CD4-positive, CD25-positive, alpha-beta regulatory T cell (primary cell): Measurements from ENCODE around the gene TMEM272. TPM values are rescaled to one million over a fixed set of nuclear protein-coding genes. Genes with fewer than 3 reads are reported as not detected.

Experiments
- ATAC-seq, 2 donors: fragments of 150-1000 bp; cut with Tn5 transposase; one replicate each; pipeline ENCODE4 v1.10.0; 2021; ENCODE audit warnings: low read depth in 2 of 2, moderate number of reproducible peaks in 2 of 2, moderate library complexity in 1 of 2
- DNase-seq, 3 donors: peaks; one replicate each; pipeline versions ENCODE4 v3.0.0 to v3.0.0-alpha.2; 2012 to 2022; ENCODE audit warnings: mixed read lengths in 1 of 3
- H3K27ac ChIP-seq: one replicate; pipeline ENCODE4 v1.7.0; 2013; ENCODE audit warnings: mild to moderate bottlenecking, low read length; ENCODE audit not compliant: insufficient read depth, poor library complexity, severe bottlenecking
- H3K27me3 ChIP-seq: one replicate; pipeline ENCODE4 v1.7.0; 2013; ENCODE audit warnings: low read length; ENCODE audit not compliant: control insufficient read depth, insufficient read depth
- H3K36me3 ChIP-seq: one replicate; pipeline ENCODE4 v1.7.0; 2013; ENCODE audit warnings: mild to moderate bottlenecking, low read length, moderate library complexity; ENCODE audit not compliant: control insufficient read depth, insufficient read depth
- H3K4me1 ChIP-seq: 2 replicates; pipeline ENCODE4 v1.7.0; 2013; ENCODE audit warnings: mild to moderate bottlenecking, low read length; ENCODE audit not compliant: insufficient read depth, control insufficient read depth, poor library complexity, severe bottlenecking
- H3K4me3 ChIP-seq: one replicate; pipeline ENCODE4 v1.7.0; 2013; ENCODE audit warnings: low read depth, mild to moderate bottlenecking, low read length, moderate library complexity
- H3K9me3 ChIP-seq, 2 experiments: 1 replicate in 1 of 2; 2 replicates in 1 of 2; pipeline ENCODE4 v1.7.0; 2013; ENCODE audit warnings: low read length in 2 of 2, mild to moderate bottlenecking in 1 of 2, moderate library complexity in 1 of 2; ENCODE audit not compliant: control insufficient read depth in 2 of 2
- H3K27ac Mint-ChIP-seq, 3 donors: one replicate each; pipeline ENCODE4 v1.8.0; 2020 to 2022; ENCODE audit warnings: mild to moderate bottlenecking in 3 of 3, mixed read lengths in 3 of 3, moderate library complexity in 2 of 3
- H3K27me3 Mint-ChIP-seq: one replicate; pipeline ENCODE4 v1.8.0; 2022; ENCODE audit warnings: mild to moderate bottlenecking, mixed read lengths
- H3K36me3 Mint-ChIP-seq: one replicate; pipeline ENCODE4 v1.8.0; 2020; ENCODE audit warnings: mixed read lengths
- H3K4me1 Mint-ChIP-seq, 4 donors: one replicate each; pipeline ENCODE4 v1.8.0; 2020 to 2022; ENCODE audit warnings: mixed read lengths in 4 of 4, mild to moderate bottlenecking in 1 of 4
- H3K4me3 Mint-ChIP-seq, 4 donors: one replicate each; pipeline ENCODE4 v1.8.0; 2020 to 2022; ENCODE audit warnings: mild to moderate bottlenecking in 4 of 4, mixed read lengths in 4 of 4, moderate library complexity in 3 of 4
- H3K9me3 Mint-ChIP-seq, 7 donors: one replicate each; pipeline ENCODE4 v1.8.0; 2020 to 2022; ENCODE audit warnings: mixed read lengths in 7 of 7, mild to moderate bottlenecking in 3 of 7, moderate library complexity in 2 of 7
- polyA plus RNA-seq, 4 donors: library from polyadenylated mRNA; unstranded; fragments of 300-500 nt; fragmentation: Illumina TruSeq; gene quantifications; one replicate each; pipeline ENCODE4 v1.2.3, GENCODE V29; 2021
- total RNA-seq: library from RNA; stranded (reverse); gene quantifications from one replicate; pipeline ENCODE4 v1.2.3, GENCODE V29; 2022

TMEM272 gene
- total and polyA plus RNA-seq, 5 donors from 2014 or later = 0.13 to 3.3 (median 0.32) TPM; not detected in 1

- Histone ChIP-seq H3K27ac (no peak overlapping the region), H3K27me3 (no peaks in the 10 kb centered on the region), H3K4me3 (no peak overlapping the region), H3K9me3 (no peaks in the 10 kb centered on the region), H3K36me3 (no peaks in the 10 kb centered on the region), H3K4me1 (no peaks in the 10 kb centered on the region)
- Mint-ChIP-seq H3K36me3 (no peaks in the 10 kb centered on the region), H3K27ac (no peak overlapping the region), H3K27me3 (peaks cover 35% of the 10 kb centered on the region), H3K9me3 (peaks cover 0 to 2% (median 0%) of the 10 kb centered on the region in 7 donors), H3K4me1 (peaks cover 0 to 6% (median 2%) of the 10 kb centered on the region in 4 donors), H3K4me3 (no peak overlapping the region)
- DNase-seq (no peak), ATAC-seq (no peak)
These were observed 20.9 kb upstream of the TMEM272 start for GRCh38 chr13:51865838-51866237.

- no peaks in the 10 kb centered on the region for H3K4me1 ChIP-seq
- Mint-ChIP-seq H3K9me3 (peaks cover 0 to 2% (median 0%) of the 10 kb centered on the region in 7 donors), H3K36me3 (no peaks in the 10 kb centered on the region), H3K27ac (no peak overlapping the region), H3K27me3 (peaks cover 31% of the 10 kb centered on the region), H3K4me3 (no peak overlapping the region), H3K4me1 (peaks cover 0 to 6% (median 2%) of the 10 kb centered on the region in 4 donors)
- H3K4me3 ChIP-seq = no peak overlapping the region
- ATAC-seq (no peak), DNase-seq (no peak)
- H3K27me3 ChIP-seq = peaks cover 6% of the 10 kb centered on the region
- no peaks in the 10 kb centered on the region for H3K36me3 ChIP-seq
- no peaks in the 10 kb centered on the region for H3K9me3 ChIP-seq
- no peak overlapping the region for H3K27ac ChIP-seq
These were observed 18.0 kb upstream of the TMEM272 start for GRCh38 chr13:51862957-51863356.

DNA sequence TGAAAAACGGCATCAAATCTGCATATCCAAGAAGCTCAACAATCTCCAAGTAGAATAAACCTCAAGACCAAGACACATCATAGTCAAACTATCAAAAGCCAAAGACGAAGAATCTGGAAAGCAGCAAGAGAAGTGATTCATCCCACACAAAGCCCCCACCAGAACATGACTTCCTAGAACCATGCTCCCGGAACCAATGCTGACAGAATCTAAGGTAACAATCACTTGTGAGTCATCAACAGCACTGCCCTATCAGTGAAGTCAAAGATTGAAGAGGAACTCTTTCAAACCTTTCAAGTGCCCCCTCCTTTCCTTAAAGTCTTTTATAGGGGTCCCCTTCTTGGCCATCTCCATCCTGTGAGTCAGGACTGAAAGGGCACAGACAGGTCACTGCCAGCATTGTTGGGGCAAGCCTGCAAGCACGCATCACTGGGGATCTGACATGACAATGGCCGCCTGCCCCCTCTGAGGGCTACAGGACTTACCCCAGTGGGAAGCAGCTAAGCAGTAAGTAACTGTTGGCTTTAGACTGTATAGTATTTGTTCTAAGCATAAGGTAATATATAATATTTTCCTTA, 16.8 kb upstream of the TMEM272 start, which contains the start of gene CCDC70:
CCDC70 (plus strand) TSS at position 247 of the 578 bp plus-strand sequence. CDS start 3,443 bp downstream, outside the sequence.
- no peaks in the 10 kb centered on the region for H3K9me3 Mint-ChIP-seq

GRCh38 chr13:51858433-51859247, 13.7 kb upstream of the TMEM272 start:
- Histone ChIP-seq H3K27ac (no peak overlapping the region), H3K4me3 (no peak overlapping the region), H3K9me3 (no peaks in the 10 kb centered on the region), H3K27me3 (peaks cover 18% of the 10 kb centered on the region), H3K36me3 (no peaks in the 10 kb centered on the region), H3K4me1 (no peaks in the 10 kb centered on the region)
- H3K4me1 Mint-ChIP-seq = peaks cover 0 to 6% (median 2%) of the 10 kb centered on the region in 4 donors
- no peak overlapping the region for H3K4me3 Mint-ChIP-seq
- H3K9me3 Mint-ChIP-seq = peaks cover 0 to 2% (median 0%) of the 10 kb centered on the region in 7 donors
- DNase-seq (no peak), ATAC-seq (no peak)
- no peak overlapping the region for H3K27ac Mint-ChIP-seq
- H3K27me3 Mint-ChIP-seq = peaks cover 54% of the 10 kb centered on the region
- no peaks in the 10 kb centered on the region for H3K36me3 Mint-ChIP-seq

More for the DNA sequence above, 16.8 kb upstream of the TMEM272 start, which contains the start of gene CCDC70:
- H3K27me3 Mint-ChIP-seq = peaks cover 33% of the 10 kb centered on the region
- peaks cover 7% of the 10 kb centered on the region for H3K27me3 ChIP-seq
- H3K4me1 Mint-ChIP-seq = peaks cover 0 to 6% (median 2%) of the 10 kb centered on the region in 4 donors
- H3K4me3 ChIP-seq = no peak within 1 kb of the TSS
- H3K27ac ChIP-seq = no peak within 1 kb of the TSS
- DNase-seq (peak in 1 of 3 donors; percentile 16), ATAC-seq (peak; percentile 43 to 63)
- H3K27ac Mint-ChIP-seq = peak within 1 kb of the TSS in 1 of 3 donors; percentile 50
- H3K4me3 Mint-ChIP-seq = no peak within 1 kb of the TSS
- no peaks in the 10 kb centered on the region for H3K4me1 ChIP-seq
- H3K36me3 ChIP-seq = no peaks in the 10 kb centered on the region
- no peaks in the 10 kb centered on the region for H3K36me3 Mint-ChIP-seq
- no peaks in the 10 kb centered on the region for H3K9me3 ChIP-seq

DNA sequence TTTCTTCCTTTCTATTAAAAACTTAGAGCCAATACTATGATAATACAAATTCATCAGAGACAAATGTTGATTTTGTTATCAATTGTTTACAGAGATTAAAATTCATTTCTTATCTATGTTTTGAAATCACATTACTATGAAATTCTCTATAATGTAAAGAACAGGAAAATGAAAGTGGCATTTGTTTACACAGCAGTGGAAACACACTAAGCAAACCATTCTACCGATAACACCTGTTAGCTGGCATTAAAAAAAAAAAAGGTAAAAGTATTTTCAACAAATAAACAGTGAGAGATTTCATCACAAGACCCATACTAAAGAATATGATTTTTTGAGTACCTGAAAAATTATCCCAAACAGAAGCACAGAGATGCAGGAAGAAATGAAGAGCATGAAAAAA, 12.0 kb upstream of the TMEM272 start:
- no peaks in the 10 kb centered on the region for H3K9me3 ChIP-seq
- H3K36me3 Mint-ChIP-seq = no peaks in the 10 kb centered on the region
- DNase-seq = no peak
- peaks cover 0 to 6% (median 0%) of the 10 kb centered on the region in 4 donors for H3K4me1 Mint-ChIP-seq
- peaks cover 0 to 2% (median 0%) of the 10 kb centered on the region in 7 donors for H3K9me3 Mint-ChIP-seq
- no peak overlapping the region for H3K4me3 ChIP-seq
- no peak for ATAC-seq
- H3K4me3 Mint-ChIP-seq = no peak overlapping the region
- no peak overlapping the region for H3K27ac Mint-ChIP-seq
- no peaks in the 10 kb centered on the region for H3K36me3 ChIP-seq
- peaks cover 21% of the 10 kb centered on the region for H3K27me3 ChIP-seq
- peaks cover 65% of the 10 kb centered on the region for H3K27me3 Mint-ChIP-seq
- H3K4me1 ChIP-seq = no peaks in the 10 kb centered on the region
- no peak overlapping the region for H3K27ac ChIP-seq

DNA sequence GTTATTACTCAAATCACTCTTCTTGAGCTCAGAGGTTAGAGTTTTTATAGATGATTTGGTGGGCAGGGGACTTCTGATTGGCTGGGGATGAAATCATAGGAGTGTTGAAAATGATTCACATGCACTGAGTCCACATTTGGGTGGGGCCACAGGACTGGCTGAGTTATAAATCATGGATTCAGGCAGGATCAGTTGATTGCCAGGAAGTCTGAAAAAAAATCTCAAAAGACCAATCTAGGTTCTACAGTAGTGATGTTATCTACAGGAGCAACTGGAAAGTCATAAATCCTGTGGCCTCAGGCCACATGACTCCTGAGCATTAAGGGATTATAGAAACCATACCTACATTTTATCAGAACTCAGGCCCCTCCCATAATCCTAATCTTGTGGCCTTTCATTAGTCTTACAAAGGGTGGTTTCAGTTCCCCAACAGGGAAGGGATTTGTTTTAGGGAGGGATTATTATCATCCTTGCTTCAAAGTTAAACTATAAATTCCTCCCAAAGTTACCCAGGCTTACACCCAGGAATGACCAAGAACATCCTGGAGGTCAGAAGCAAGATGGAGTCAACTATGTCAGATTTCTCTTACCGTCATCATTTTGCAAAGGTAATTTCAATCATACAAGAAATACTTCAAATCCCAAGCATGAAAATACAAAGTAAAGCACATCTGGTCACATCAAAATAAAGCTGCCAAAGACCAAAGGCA, 11.2 kb upstream of the TMEM272 start:
- H3K4me3 Mint-ChIP-seq = no peak overlapping the region
- peaks cover 70% of the 10 kb centered on the region for H3K27me3 Mint-ChIP-seq
- H3K4me1 Mint-ChIP-seq = peaks cover 0 to 2% (median 0%) of the 10 kb centered on the region in 4 donors
- Histone ChIP-seq H3K4me3 (no peak overlapping the region), H3K9me3 (no peaks in the 10 kb centered on the region), H3K36me3 (no peaks in the 10 kb centered on the region), H3K4me1 (no peaks in the 10 kb centered on the region), H3K27ac (no peak overlapping the region), H3K27me3 (peaks cover 21% of the 10 kb centered on the region)
- no peaks in the 10 kb centered on the region for H3K36me3 Mint-ChIP-seq
- H3K9me3 Mint-ChIP-seq = peaks cover 0 to 2% (median 0%) of the 10 kb centered on the region in 7 donors
- DNase-seq = no peak
- ATAC-seq = no peak
- H3K27ac Mint-ChIP-seq = no peak overlapping the region

- Mint-ChIP-seq H3K4me1 (peaks cover 5 to 12% (median 6%) of the 10 kb centered on the region in 4 donors), H3K36me3 (no peaks in the 10 kb centered on the region), H3K4me3 (no peak overlapping the region), H3K27me3 (peaks cover 41% of the 10 kb centered on the region), H3K27ac (no peak overlapping the region), H3K9me3 (no peaks in the 10 kb centered on the region)
- H3K27ac ChIP-seq = no peak overlapping the region
- no peaks in the 10 kb centered on the region for H3K9me3 ChIP-seq
- DNase-seq = peak in 2 of 3 donors; percentile 14 to 43
- H3K4me1 ChIP-seq = no peaks in the 10 kb centered on the region
- peaks cover 3% of the 10 kb centered on the region for H3K27me3 ChIP-seq
- no peaks in the 10 kb centered on the region for H3K36me3 ChIP-seq
- ATAC-seq = no peak
- H3K4me3 ChIP-seq = no peak overlapping the region
These were observed 4.4 kb upstream of the TMEM272 start for GRCh38 chr13:51849145-51850101.
